ENCODE data around the gene IFI16. TPM values are rescaled to one million over a fixed set of nuclear protein-coding genes. Genes with fewer than 3 reads are reported as not detected.
A peak's percentile ranks its signal among the peaks of the same experiment; 100 is the strongest.

The IFI16 gene
- total RNA-seq, 3 donors from 2014 or later (not counting 1 experiment from before 2014, with no cell fraction given), result 141 to 218 (median 151) TPM

DNA sequence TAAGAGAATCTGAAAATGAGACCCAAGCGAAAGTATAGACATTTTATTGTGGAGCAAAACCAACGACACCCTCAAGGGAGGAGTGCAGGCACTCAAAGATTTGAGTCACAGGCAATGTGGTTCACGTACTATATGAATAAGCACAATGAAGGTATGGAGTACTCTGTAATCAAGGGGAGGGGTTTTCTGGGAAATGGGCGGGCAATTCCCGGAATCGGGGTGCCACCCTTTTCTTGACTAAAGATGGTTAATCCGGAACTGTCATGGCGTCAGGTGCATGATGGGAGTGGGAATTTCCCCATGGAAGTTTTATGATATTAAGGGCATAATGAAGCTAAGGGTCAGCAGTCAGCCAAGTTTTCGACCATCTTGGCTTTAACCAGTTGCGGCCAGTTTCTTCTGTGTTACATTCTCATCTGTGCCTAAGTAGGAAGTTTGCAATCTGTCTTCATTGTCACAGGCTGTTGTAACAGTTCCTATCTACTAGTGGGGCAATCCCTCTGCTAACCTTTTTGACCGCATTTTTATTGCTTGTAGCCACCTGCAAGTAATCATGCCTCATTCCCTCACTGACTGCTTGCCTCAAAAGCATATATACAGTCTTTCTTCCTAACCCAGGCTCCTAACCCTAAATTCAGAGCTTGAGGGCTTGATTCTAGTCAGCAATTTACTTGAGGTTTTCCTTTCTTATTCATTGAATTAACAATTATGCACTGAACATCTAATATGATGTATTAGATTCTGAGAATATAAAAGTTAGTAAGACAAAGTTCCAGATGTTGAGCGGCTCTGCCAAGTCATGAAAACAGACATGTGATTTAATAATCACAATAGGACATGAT is 67.6 kb downstream of the IFI16 start:
- Histone ChIP-seq H3K4me1 (ENCODE audit: control insufficient read depth, insufficient read depth, low read length) (peaks cover 14% of the 10 kb centered on the region), H3K4me3 (ENCODE audit: low read length) (peak overlapping the region; percentile 28), H3K27me3 (ENCODE audit: control insufficient read depth, insufficient read depth, low read length) (no peaks in the 10 kb centered on the region), H3K27ac (ENCODE audit: low read length) (peak overlapping the region; percentile 69), H3K9me3 (ENCODE audit: control insufficient read depth, insufficient read depth, low read length) (no peaks in the 10 kb centered on the region), H3K36me3 (ENCODE audit: control insufficient read depth, insufficient read depth, low read length) (no peaks in the 10 kb centered on the region)
- TF ChIP-seq, protein P1, sequence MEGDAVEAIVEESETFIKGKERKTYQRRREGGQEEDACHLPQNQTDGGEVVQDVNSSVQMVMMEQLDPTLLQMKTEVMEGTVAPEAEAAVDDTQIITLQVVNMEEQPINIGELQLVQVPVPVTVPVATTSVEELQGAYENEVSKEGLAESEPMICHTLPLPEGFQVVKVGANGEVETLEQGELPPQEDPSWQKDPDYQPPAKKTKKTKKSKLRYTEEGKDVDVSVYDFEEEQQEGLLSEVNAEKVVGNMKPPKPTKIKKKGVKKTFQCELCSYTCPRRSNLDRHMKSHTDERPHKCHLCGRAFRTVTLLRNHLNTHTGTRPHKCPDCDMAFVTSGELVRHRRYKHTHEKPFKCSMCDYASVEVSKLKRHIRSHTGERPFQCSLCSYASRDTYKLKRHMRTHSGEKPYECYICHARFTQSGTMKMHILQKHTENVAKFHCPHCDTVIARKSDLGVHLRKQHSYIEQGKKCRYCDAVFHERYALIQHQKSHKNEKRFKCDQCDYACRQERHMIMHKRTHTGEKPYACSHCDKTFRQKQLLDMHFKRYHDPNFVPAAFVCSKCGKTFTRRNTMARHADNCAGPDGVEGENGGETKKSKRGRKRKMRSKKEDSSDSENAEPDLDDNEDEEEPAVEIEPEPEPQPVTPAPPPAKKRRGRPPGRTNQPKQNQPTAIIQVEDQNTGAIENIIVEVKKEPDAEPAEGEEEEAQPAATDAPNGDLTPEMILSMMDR (IDR thresholded peaks at IDR 0.05), result no peak
- WGBS (ENCODE audit: insufficient coverage), result 70% methylated on average over 12 of the region's 12 CpGs
- Mint-ChIP-seq H3K4me1 (peaks cover 8 to 16% of the 10 kb centered on the region in 2 donors), H3K4me3 (peak overlapping the region; percentile 46), H3K36me3 (no peaks in the 10 kb centered on the region), H3K27me3 (ENCODE audit: low read depth in 2 of 2) (peaks cover 12 to 20% of the 10 kb centered on the region in 2 donors), H3K9me3 (no peaks in the 10 kb centered on the region), H3K27ac (peak overlapping the region; percentile 68 to 90)
- ATAC-seq, result peak in 2 of 3 donors; percentile 62 to 86
- intact Hi-C loops (cut with micrococcal nuclease), result loop anchor here (2.0 to 10.0 kb wide), 3 partner anchors 69 to 983 kb away; partner anchors contain the start of gene IFI16
- peak; percentile 30 to 90 for DNase-seq

DNA sequence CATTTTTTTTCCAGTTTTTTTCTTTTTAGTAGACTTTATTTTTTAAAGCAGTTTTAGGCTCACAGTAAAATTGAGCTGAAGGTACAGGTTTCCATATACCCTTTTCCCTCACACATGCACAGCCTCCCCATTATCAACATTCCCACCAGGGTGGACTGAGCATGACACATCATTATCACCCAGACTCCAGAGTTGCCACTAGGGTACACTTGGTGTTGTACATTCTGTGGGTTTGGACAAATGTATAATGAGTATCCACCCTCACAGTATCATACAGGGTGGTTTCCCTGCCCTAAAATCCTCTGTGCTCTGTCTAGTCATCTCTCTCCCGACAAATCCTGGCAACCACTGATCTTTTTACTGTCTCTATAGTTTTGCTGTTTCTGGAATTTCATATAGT is 69.8 kb downstream of the IFI16 start:
- Mint-ChIP-seq H3K27ac (no peak overlapping the region), H3K4me3 (no peak overlapping the region), H3K9me3 (no peaks in the 10 kb centered on the region), H3K4me1 (peaks cover 8 to 16% of the 10 kb centered on the region in 2 donors), H3K36me3 (no peaks in the 10 kb centered on the region), H3K27me3 (ENCODE audit: low read depth in 2 of 2) (peaks cover 16 to 22% of the 10 kb centered on the region in 2 donors)
- H3K4me1 ChIP-seq (ENCODE audit: control insufficient read depth, insufficient read depth, low read length), result peaks cover 14% of the 10 kb centered on the region
- H3K9me3 ChIP-seq (ENCODE audit: control insufficient read depth, insufficient read depth, low read length), result no peaks in the 10 kb centered on the region
- no peaks in the 10 kb centered on the region for H3K36me3 ChIP-seq (ENCODE audit: control insufficient read depth, insufficient read depth, low read length)
- WGBS (ENCODE audit: insufficient coverage), result 100% methylated on average over 1 of the region's 1 CpG
- peaks cover 2% of the 10 kb centered on the region for H3K27me3 ChIP-seq (ENCODE audit: control insufficient read depth, insufficient read depth, low read length)
- ATAC-seq (no peak), DNase-seq (no peak)
- intact Hi-C loops (cut with micrococcal nuclease), result loop anchor here (10.0 kb wide), 2 partner anchors 285 to 985 kb away; no protein-coding TSS in a partner anchor
- TF ChIP-seq, protein P1 (IDR thresholded peaks at IDR 0.05), result no peak
- no peak overlapping the region for H3K27ac ChIP-seq (ENCODE audit: low read length)
- H3K4me3 ChIP-seq (ENCODE audit: low read length), result no peak overlapping the region

DNA sequence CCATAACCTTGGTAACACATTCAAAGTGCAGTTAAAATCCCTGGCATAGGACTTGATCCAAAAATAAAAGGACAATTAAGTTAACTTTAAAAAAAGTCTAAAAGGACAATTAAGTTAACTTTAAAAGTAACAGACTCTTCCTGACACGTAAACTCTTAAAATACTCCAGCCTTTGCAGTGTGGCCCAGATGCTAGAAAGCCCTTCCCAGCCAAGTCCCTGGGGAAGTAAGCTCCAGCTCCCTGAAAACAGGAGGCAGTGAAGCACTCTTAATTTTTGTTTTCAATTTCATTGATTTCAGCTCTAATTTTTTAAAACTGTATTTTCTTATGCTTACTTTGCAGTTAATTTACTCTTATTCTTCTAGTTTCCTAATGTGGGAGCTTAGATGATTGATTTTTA is 71.9 kb downstream of the IFI16 start:
- ATAC-seq (no peak), DNase-seq (no peak)
- Histone ChIP-seq H3K27ac (ENCODE audit: low read length) (no peak overlapping the region), H3K4me3 (ENCODE audit: low read length) (no peak overlapping the region), H3K36me3 (ENCODE audit: control insufficient read depth, insufficient read depth, low read length) (no peaks in the 10 kb centered on the region), H3K4me1 (ENCODE audit: control insufficient read depth, insufficient read depth, low read length) (peaks cover 10% of the 10 kb centered on the region), H3K9me3 (ENCODE audit: control insufficient read depth, insufficient read depth, low read length) (no peaks in the 10 kb centered on the region), H3K27me3 (ENCODE audit: control insufficient read depth, insufficient read depth, low read length) (peaks cover 2% of the 10 kb centered on the region)
- H3K27me3 Mint-ChIP-seq (ENCODE audit: low read depth in 2 of 2), result peaks cover 12 to 22% of the 10 kb centered on the region in 2 donors
- H3K9me3 Mint-ChIP-seq, result no peaks in the 10 kb centered on the region
- H3K4me1 Mint-ChIP-seq, result peaks cover 6 to 12% of the 10 kb centered on the region in 2 donors
- H3K36me3 Mint-ChIP-seq, result no peaks in the 10 kb centered on the region
- intact Hi-C loops (cut with micrococcal nuclease), result no loop called here
- H3K27ac Mint-ChIP-seq, result no peak overlapping the region
- no peak overlapping the region for H3K4me3 Mint-ChIP-seq
- TF ChIP-seq, protein P1 (IDR thresholded peaks at IDR 0.05), result no peak
- 92% methylated on average over 1 of the region's 1 CpG for WGBS (ENCODE audit: insufficient coverage)

All from natural killer cell (primary cell).